K562 (cell line): ENCODE measurements around the gene OSBP2. TPM values are rescaled to one million over a fixed set of nuclear protein-coding genes. Genes with fewer than 3 reads are reported as not detected.

Source experiments
- DPF2 ChIP-seq: fragments of 450-650 bp; IDR thresholded peaks from 2 replicates; pipeline ENCODE4 v1.6.1; 2016
- EGR1 ChIP-seq: fragments of 450-650 bp; conservative IDR thresholded peaks from 2 replicates; pipeline ENCODE4 v1.6.1; 2017; ENCODE audit warnings: mild to moderate bottlenecking
- EP300 ChIP-seq: IDR thresholded peaks from 2 replicates; pipeline ENCODE4 v1.6.1; 2012; ENCODE audit warnings: low read length, improper control_type of control experiment
- EZH2 ChIP-seq: IDR thresholded peaks from 2 replicates; pipeline ENCODE4 v1.6.1; 2012; ENCODE audit warnings: low read depth, mild to moderate bottlenecking, inconsistent platforms, low read length, borderline replicate concordance
- MAZ ChIP-seq, 2 experiments: fragments of 450-650 bp in 1 of 2; sonication (generic) in 1 of 2; formaldehyde crosslinking; IDR thresholded peaks in 1 of 2; conservative IDR thresholded peaks in 1 of 2; 2 replicates each; pipeline versions ENCODE4 v1.4.0 to v1.5.0; 2020; ENCODE audit warnings: mild to moderate bottlenecking in 1 of 2, missing genetic modification reagents in 1 of 2
- MGA ChIP-seq: fragments of 450-650 bp; IDR thresholded peaks from 2 replicates; pipeline ENCODE4 v1.6.1; 2016; ENCODE audit warnings: mild to moderate bottlenecking, moderate library complexity
- MNT ChIP-seq, 2 experiments: fragments of 450-650 bp; conservative IDR thresholded peaks; 2 replicates each; pipeline ENCODE4 v1.6.1; 2017; ENCODE audit warnings: mild to moderate bottlenecking in 2 of 2, moderate library complexity in 2 of 2
- POLR2G ChIP-seq: fragments of 200-400 bp; formaldehyde crosslinking; IDR thresholded peaks from 2 replicates; pipeline ENCODE4 v1.6.1; 2017; ENCODE audit warnings: low read depth, mild to moderate bottlenecking, antibody characterized with exemption, low read length, moderate library complexity
- SMARCA4 ChIP-seq: fragments of 450-650 bp; IDR thresholded peaks from 2 replicates; pipeline ENCODE4 v1.6.1; 2016
- ZBTB43 ChIP-seq: sonication (generic); formaldehyde crosslinking; IDR thresholded peaks from 2 replicates; pipeline ENCODE4 v1.8.0; 2023; ENCODE audit warnings: mild to moderate bottlenecking, missing genetic modification reagents
- ZNF133 ChIP-seq: fragments of 250-450 bp; sonication (Bioruptor Pico); IDR thresholded peaks from 2 replicates; pipeline ENCODE4 v1.4.0; 2020; ENCODE audit warnings: mild to moderate bottlenecking
- ZNF699 ChIP-seq: fragments of 250-450 bp; sonication (Bioruptor Pico); IDR thresholded peaks from 2 replicates; pipeline ENCODE4 v1.8.0; 2021; ENCODE audit warnings: mild to moderate bottlenecking, moderate library complexity; ENCODE audit not compliant: insufficient replicate concordance
- polyA plus RNA-seq, 8 experiments: library from polyadenylated mRNA; depleted of rRNA in 4 of 8; stranded (reverse) in 5 of 8; unstranded in 3 of 8; fragments of >200 nt; fragmentation: Nextera tagmentation in 2 of 8; fragmentation: Illumina TruSeq in 1 of 8; extraction: Ambion mirVana in 2 of 8; extraction: Trizol in 1 of 8; gene quantifications; 2 replicates each; pipeline versions ENCODE4 v1.2.1 to v1.2.3, GENCODE V29; 2011 to 2014; ENCODE audit warnings: inconsistent platforms in 1 of 8, missing spikeins in 1 of 8
- total RNA-seq, 7 experiments: library from RNA; depleted of rRNA in 6 of 7; stranded (reverse); fragments of >200 nt in 6 of 7; fragmentation: Illumina TruSeq in 2 of 7; extraction: Trizol in 2 of 7; gene quantifications; 2 replicates each; pipeline versions ENCODE4 v1.2.1 to v1.2.3, GENCODE V29; 2011 to 2021; ENCODE audit warnings: low replicate concordance in 1 of 7

The OSBP2 gene
- total and polyA plus RNA-seq, 9 of the 15 experiments (the other 6 are each of a cell fraction or from before 2014, with no cell fraction given) = 0.52 to 29.5 (median 21.6) TPM

- TF ChIP-seq MGA (peak; percentile 52), ZNF133 (CRISPR knock-in tag) (no peak), POLR2G (peak; percentile 96), EP300 (peak; percentile 76), ZBTB43 (no peak), SMARCA4 (peak; percentile 70), MNT (conservative IDR thresholded peaks at IDR 0.05) (peak in 1 of 2 experiments; percentile 74; a peak in 2 of 4 replicates), DPF2 (peak; percentile 84), ZNF699 (no peak), MAZ (CRISPR knock-in tag; conservative IDR thresholded peaks at IDR 0.05 in 1 of 2, IDR thresholded peaks at IDR 0.05 in 1 of 2) (peak; percentile 55 to 56; a peak in 3 of 4 replicates), EZH2 (no peak), EGR1 (no peak)
These were observed 186.9 kb downstream of the OSBP2 start (continued) for GRCh38 chr22:30881361-30882183.
